Tibial artery (tissue), 4 donors: Measurements from ENCODE around the gene ASB15.
A peak's percentile ranks its signal among the peaks of the same experiment; 100 is the strongest.

Experiments
- DNase-seq, 2 donors: peaks; one replicate each; pipeline ENCODE4 v3.0.0-alpha.2; 2019
- H3K27ac ChIP-seq, 2 donors: fragments of 200-600 bp; sonication (generic) in 1 of 2; 1 replicate in 1 of 2; 2 replicates in 1 of 2; pipeline ENCODE4 v1.5.1; 2018 to 2019; ENCODE audit warnings: mild to moderate bottlenecking in 1 of 2
- H3K27me3 ChIP-seq, 2 donors: fragments of 200-600 bp; sonication (generic) in 1 of 2; one replicate each; pipeline versions ENCODE4 v1.5.1 to v1.6.0; 2016 to 2019
- H3K36me3 ChIP-seq, 3 donors: fragments of 200-600 bp; sonication (generic) in 2 of 3; one replicate each; pipeline ENCODE4 v1.5.1; 2016 to 2019; ENCODE audit warnings: mild to moderate bottlenecking in 2 of 3
- H3K4me1 ChIP-seq, 4 donors: fragments of 200-600 bp; sonication (generic) in 2 of 4; 1 replicate in 3 of 4; 2 replicates in 1 of 4; pipeline ENCODE4 v1.5.1; 2016 to 2019
- H3K4me3 ChIP-seq, 2 donors: fragments of 200-600 bp; sonication (generic) in 1 of 2; 1 replicate in 1 of 2; 2 replicates in 1 of 2; pipeline ENCODE4 v1.5.1; 2018 to 2019; ENCODE audit warnings: mild to moderate bottlenecking in 2 of 2
- H3K9me3 ChIP-seq, 3 donors: fragments of 200-600 bp; sonication (generic) in 1 of 3; one replicate each; pipeline ENCODE4 v1.5.1; 2016 to 2019
- intact Hi-C: fragments of 100-400 bp; cut with DNase I; formaldehyde crosslinking; loops from one replicate; pipeline ENCODE4 v1.15.0; 2023; ENCODE audit warnings: low total_unique reads
- TF ChIP-seq, protein P1 (sequence below), 2 experiments: fragments of 200-600 bp in 1 of 2; fragments of 450-650 bp in 1 of 2; IDR thresholded peaks; one replicate each; pipeline ENCODE4 v1.5.1; 2017 to 2019; ENCODE audit warnings: antibody characterized with exemption in 2 of 2, mild to moderate bottlenecking in 1 of 2, moderate library complexity in 1 of 2

ASB15 gene

DNA sequence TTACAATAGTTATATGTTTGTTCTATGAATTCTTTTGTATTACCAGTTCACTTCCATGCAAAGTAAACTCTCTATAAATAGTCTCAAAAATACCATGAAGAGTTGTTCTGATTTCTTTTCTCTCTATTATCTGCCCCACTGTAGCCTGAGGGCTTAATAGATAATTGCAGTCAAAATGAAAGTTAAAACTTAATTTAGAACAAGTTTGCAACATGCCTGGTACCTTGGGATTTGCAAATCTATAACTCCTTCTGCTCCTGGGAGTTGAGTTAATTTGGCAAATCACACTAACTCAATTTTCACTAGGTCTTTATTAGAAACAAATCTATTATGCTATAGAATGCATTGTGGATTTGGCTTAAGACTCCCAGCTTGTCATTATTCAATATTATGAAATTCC is 22.2 kb upstream of the ASB15 start:
- no peak overlapping the region for H3K27ac ChIP-seq
- intact Hi-C loops = no loop called here
- TF ChIP-seq, protein P1, sequence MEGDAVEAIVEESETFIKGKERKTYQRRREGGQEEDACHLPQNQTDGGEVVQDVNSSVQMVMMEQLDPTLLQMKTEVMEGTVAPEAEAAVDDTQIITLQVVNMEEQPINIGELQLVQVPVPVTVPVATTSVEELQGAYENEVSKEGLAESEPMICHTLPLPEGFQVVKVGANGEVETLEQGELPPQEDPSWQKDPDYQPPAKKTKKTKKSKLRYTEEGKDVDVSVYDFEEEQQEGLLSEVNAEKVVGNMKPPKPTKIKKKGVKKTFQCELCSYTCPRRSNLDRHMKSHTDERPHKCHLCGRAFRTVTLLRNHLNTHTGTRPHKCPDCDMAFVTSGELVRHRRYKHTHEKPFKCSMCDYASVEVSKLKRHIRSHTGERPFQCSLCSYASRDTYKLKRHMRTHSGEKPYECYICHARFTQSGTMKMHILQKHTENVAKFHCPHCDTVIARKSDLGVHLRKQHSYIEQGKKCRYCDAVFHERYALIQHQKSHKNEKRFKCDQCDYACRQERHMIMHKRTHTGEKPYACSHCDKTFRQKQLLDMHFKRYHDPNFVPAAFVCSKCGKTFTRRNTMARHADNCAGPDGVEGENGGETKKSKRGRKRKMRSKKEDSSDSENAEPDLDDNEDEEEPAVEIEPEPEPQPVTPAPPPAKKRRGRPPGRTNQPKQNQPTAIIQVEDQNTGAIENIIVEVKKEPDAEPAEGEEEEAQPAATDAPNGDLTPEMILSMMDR (IDR thresholded peaks at IDR 0.05) = no peak
- no peaks in the 10 kb centered on the region for H3K27me3 ChIP-seq
- no peaks in the 10 kb centered on the region for H3K36me3 ChIP-seq
- no peaks in the 10 kb centered on the region for H3K4me1 ChIP-seq
- no peak overlapping the region for H3K4me3 ChIP-seq
- DNase-seq = no peak
- no peaks in the 10 kb centered on the region for H3K9me3 ChIP-seq

DNA sequence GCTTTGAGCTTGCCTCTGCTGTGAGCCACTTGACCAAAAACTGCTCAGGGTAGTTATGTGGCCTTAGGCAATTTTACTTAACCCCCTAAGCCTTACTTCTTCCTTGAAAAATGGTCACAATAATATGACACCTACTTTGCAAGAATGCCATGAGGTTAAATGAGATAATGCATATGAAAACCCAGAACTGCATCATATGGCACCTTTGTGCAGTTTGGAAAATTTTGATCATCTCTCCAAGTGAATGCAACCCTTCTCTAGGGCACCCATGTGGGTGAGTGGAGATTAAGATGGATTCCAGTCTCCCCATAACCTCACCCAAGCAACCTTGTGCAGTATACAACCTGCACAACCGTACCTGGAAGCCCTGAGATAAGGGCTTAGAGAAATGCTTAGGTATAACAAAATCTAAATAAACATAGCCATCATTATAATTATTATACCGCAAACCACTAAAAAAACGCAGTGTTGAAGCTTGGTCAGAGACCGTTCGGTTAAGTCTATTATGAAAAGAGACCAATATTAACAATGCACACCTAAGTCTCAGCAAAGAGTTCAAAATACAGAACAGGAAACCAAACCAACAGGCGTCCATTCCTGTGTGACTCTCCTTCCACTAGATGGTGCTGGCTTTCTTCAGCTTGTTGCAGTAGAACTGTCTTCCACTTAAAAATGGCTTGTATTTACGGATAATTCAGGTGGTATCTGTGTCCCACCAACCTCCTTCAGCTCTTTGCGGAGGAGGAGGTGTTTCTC is 21.0 kb upstream of the ASB15 start:
- H3K27ac ChIP-seq = no peak overlapping the region
- no peaks in the 10 kb centered on the region for H3K9me3 ChIP-seq
- intact Hi-C loops = no loop called here
- H3K27me3 ChIP-seq = no peaks in the 10 kb centered on the region
- H3K36me3 ChIP-seq = no peaks in the 10 kb centered on the region
- TF ChIP-seq, protein P1 (IDR thresholded peaks at IDR 0.05) = peak in 1 of 2 experiments; percentile 30
- no peak for DNase-seq
- H3K4me1 ChIP-seq = no peaks in the 10 kb centered on the region
- H3K4me3 ChIP-seq = no peak overlapping the region

DNA sequence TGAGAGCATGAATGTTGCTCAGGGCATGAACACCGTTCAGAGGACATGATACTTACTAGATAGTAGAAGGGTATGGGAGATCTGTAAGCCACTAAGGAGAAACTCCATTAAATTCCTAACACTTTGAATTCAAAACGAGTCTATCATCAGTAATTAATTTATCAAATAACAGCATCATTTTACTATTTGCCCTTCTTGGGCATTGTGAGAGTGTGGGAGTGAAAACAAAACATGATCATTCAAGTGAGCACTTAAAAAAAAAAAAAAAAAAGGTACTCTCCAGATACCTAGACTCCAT is 20.5 kb upstream of the ASB15 start:
- no peak overlapping the region for H3K27ac ChIP-seq
- TF ChIP-seq, protein P1 (IDR thresholded peaks at IDR 0.05) = no peak
- H3K27me3 ChIP-seq = no peaks in the 10 kb centered on the region
- H3K9me3 ChIP-seq = no peaks in the 10 kb centered on the region
- no peaks in the 10 kb centered on the region for H3K4me1 ChIP-seq
- intact Hi-C loops = no loop called here
- H3K36me3 ChIP-seq = no peaks in the 10 kb centered on the region
- no peak overlapping the region for H3K4me3 ChIP-seq
- DNase-seq = no peak

DNA sequence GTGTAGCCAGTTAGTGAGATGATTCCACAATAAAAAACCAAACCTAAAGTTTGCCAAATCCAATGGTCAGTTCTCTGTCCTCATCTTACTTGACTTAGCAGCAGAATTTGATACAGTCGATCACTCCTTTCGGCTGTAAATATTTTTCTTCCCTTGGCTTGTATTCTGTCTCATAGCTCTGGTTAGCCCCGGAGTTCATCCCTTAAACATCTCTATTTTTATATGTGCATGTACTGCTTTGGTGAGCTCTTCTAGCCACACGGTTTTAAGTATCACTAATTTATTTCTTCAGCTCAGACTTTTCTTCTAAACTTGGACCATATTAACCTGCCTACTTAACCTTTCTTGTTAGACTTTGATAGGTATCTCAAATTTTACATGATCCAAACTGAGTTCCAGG is 17.8 kb upstream of the ASB15 start:
- no peaks in the 10 kb centered on the region for H3K9me3 ChIP-seq
- no peaks in the 10 kb centered on the region for H3K27me3 ChIP-seq
- H3K36me3 ChIP-seq = no peaks in the 10 kb centered on the region
- DNase-seq = no peak
- TF ChIP-seq, protein P1 (IDR thresholded peaks at IDR 0.05) = no peak
- H3K27ac ChIP-seq = no peak overlapping the region
- no peak overlapping the region for H3K4me3 ChIP-seq
- H3K4me1 ChIP-seq = no peaks in the 10 kb centered on the region
- intact Hi-C loops = no loop called here

DNA sequence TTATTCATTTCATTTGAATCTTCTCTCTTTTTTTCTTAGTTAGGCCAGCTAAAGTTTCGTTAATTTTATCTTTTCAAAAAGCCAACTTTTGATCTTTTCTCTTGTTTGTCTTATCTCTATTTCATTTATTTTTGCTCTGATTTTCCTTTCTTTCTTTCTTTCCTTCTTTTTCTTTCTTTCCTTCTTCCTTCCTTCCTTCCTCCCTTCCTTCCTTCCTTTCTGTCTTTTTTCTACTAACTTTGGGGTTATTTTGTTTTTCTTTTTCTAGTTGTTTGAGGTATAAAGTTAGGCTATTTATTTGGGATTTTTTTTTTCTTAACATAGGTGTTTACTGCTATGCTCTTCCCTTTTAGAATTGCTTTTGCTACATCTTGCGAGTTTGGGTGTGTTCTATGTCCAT is 13.2 kb upstream of the ASB15 start:
- no peak overlapping the region for H3K4me3 ChIP-seq
- no peak for DNase-seq
- intact Hi-C loops = no loop called here
- no peaks in the 10 kb centered on the region for H3K4me1 ChIP-seq
- no peak overlapping the region for H3K27ac ChIP-seq
- TF ChIP-seq, protein P1 (IDR thresholded peaks at IDR 0.05) = no peak
- no peaks in the 10 kb centered on the region for H3K9me3 ChIP-seq
- H3K27me3 ChIP-seq = no peaks in the 10 kb centered on the region
- no peaks in the 10 kb centered on the region for H3K36me3 ChIP-seq

DNA sequence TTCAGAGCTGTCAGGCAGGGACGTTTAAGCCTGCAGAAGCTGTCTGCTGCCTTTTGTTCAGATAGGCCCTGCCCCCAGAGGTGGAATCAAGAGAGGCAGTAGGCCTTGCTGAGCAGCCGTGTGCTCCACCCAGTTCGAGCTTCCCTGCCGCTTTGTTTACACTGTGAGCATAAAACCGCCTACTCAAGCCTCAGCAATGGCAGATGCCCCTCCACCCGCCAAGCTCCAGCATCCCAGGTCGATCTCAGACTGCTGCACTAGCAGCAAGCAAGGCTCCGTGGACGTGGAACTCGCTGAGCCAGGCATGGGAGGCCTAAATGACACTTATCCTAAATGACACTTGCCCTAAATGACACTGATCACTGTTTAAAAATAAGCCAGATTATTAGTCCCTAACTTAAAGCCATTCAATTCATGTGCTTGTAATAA is 6.8 kb upstream of the ASB15 start:
- no peak for DNase-seq
- Histone ChIP-seq H3K27me3 (no peaks in the 10 kb centered on the region), H3K27ac (no peak overlapping the region), H3K4me3 (no peak overlapping the region), H3K4me1 (no peaks in the 10 kb centered on the region), H3K36me3 (no peaks in the 10 kb centered on the region), H3K9me3 (no peaks in the 10 kb centered on the region)
- TF ChIP-seq, protein P1 (IDR thresholded peaks at IDR 0.05) = no peak
- intact Hi-C loops = no loop called here
